Ovary (tissue), 3 donors: ENCODE results near the gene CPNE6.

Experiments
- POLR2A ChIP-seq: fragments of 450-650 bp; IDR thresholded peaks from one replicate; pipeline ENCODE4 v1.6.1; 2017; ENCODE audit warnings: antibody characterized with exemption, mild to moderate bottlenecking, moderate library complexity
- TF ChIP-seq, protein P1 (sequence below), 3 donors: fragments of 450-650 bp in 2 of 3; fragments of 200-600 bp in 1 of 3; IDR thresholded peaks; one replicate each; pipeline versions ENCODE4 v1.5.1 to v1.8.0; 2016 to 2022; ENCODE audit warnings: antibody characterized with exemption in 3 of 3, mild to moderate bottlenecking in 1 of 3
- donor health status: DM: no; HTN: no; CAD: no.

DNA sequence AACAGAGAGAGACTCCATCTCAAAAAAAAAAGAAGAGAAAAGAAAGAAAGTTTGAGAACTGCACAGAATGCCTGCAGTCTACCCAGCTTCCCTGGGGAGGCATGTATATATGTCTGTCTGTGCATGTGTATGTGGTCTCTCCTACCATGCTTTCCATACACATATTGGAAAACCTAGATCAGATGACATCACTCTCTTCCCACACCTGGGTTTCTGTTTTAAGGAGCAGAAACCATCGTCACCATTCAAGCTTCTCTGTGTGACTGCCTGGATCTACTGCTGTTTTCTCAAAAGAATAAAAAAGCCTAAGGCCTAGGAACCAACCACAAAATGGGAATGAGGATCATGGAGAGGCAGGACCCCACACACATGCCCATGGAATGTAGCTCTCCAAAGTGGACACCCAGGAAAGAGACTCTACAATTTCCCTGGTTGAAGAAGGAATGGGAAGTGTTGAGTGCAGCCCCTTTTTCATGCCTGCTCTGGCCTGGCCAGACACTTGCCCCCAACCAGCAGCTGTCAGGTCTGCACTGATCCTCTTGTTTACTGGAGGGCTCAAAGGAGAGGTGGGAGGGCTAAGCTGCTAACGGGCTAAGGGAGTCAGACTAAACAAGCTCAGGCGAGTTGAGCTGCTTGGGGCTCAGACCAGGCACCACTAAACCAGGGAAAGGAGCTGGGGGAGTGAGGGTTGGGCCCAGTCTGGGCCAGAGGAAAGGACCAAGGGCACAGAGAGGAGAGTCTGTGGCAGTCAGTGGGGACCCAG is 15.0 kb downstream of the CPNE6 start:
- TF ChIP-seq, protein P1, sequence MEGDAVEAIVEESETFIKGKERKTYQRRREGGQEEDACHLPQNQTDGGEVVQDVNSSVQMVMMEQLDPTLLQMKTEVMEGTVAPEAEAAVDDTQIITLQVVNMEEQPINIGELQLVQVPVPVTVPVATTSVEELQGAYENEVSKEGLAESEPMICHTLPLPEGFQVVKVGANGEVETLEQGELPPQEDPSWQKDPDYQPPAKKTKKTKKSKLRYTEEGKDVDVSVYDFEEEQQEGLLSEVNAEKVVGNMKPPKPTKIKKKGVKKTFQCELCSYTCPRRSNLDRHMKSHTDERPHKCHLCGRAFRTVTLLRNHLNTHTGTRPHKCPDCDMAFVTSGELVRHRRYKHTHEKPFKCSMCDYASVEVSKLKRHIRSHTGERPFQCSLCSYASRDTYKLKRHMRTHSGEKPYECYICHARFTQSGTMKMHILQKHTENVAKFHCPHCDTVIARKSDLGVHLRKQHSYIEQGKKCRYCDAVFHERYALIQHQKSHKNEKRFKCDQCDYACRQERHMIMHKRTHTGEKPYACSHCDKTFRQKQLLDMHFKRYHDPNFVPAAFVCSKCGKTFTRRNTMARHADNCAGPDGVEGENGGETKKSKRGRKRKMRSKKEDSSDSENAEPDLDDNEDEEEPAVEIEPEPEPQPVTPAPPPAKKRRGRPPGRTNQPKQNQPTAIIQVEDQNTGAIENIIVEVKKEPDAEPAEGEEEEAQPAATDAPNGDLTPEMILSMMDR (IDR thresholded peaks at IDR 0.05) = no peak
- TF ChIP-seq POLR2A = no peak
